NB4 (cell line): ENCODE results near the gene RTN4RL2.

ENCODE experiments used
- MYC ChIP-seq: IDR thresholded peaks from 2 replicates; pipeline ENCODE4 v1.6.1; 2011; ENCODE audit warnings: low read depth, low read length
- TF ChIP-seq, protein P1 (sequence below): IDR thresholded peaks from one replicate; pipeline ENCODE4 v1.5.1; 2012; ENCODE audit warnings: low read depth, low read length

DNA sequence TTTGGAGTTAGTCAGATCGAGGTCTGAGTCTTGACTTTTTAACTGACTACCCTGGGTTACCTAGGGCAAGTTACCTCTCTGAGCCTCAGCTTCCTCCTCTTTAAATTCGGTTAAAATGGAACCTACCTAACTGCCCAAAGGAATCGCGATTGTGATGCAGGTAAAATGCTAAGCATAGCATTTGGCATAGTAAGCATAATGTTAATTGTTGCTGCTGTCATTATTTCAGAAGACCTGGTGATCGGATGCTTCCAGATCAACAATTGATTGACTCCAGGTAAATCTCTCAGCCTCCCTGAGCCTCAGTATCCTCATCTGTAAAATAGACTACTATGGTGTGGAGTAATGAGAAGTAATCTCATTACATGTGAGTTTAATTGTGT, 55.7 kb downstream of the RTN4RL2 start:
- TF ChIP-seq MYC: no peak; the same call in 1 of the 2 replicates
- TF ChIP-seq, protein P1, sequence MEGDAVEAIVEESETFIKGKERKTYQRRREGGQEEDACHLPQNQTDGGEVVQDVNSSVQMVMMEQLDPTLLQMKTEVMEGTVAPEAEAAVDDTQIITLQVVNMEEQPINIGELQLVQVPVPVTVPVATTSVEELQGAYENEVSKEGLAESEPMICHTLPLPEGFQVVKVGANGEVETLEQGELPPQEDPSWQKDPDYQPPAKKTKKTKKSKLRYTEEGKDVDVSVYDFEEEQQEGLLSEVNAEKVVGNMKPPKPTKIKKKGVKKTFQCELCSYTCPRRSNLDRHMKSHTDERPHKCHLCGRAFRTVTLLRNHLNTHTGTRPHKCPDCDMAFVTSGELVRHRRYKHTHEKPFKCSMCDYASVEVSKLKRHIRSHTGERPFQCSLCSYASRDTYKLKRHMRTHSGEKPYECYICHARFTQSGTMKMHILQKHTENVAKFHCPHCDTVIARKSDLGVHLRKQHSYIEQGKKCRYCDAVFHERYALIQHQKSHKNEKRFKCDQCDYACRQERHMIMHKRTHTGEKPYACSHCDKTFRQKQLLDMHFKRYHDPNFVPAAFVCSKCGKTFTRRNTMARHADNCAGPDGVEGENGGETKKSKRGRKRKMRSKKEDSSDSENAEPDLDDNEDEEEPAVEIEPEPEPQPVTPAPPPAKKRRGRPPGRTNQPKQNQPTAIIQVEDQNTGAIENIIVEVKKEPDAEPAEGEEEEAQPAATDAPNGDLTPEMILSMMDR: no peak
